Mucosa of descending colon (tissue), 3 donors: Measurements from ENCODE around the gene SNX32. TPM values are rescaled to one million over a fixed set of nuclear protein-coding genes. Genes with fewer than 3 reads are reported as not detected.

Experiments used
- ATAC-seq: fragments of 200-7000 bp; cut with Tn5 transposase; one replicate; pipeline ENCODE4 v1.9.1; 2020; ENCODE audit warnings: mild to moderate bottlenecking, moderate library complexity
- DNase-seq, 3 donors: peaks; one replicate each; pipeline ENCODE4 v3.0.0-alpha.2; 2020
- H3K36me3 ChIP-seq: fragments of 200-600 bp; one replicate; pipeline ENCODE4 v1.8.0; 2021; ENCODE audit warnings: low read depth, mild to moderate bottlenecking
- H3K4me1 ChIP-seq: fragments of 200-600 bp; one replicate; pipeline ENCODE4 v1.8.0; 2021; ENCODE audit warnings: low read depth, mild to moderate bottlenecking
- H3K4me3 ChIP-seq: fragments of 200-600 bp; one replicate; pipeline ENCODE4 v1.8.0; 2021; ENCODE audit warnings: mild to moderate bottlenecking
- H3K9me3 ChIP-seq: fragments of 200-600 bp; one replicate; pipeline ENCODE4 v1.8.0; 2021; ENCODE audit warnings: mild to moderate bottlenecking
- intact Hi-C, 2 donors: fragments of 100-400 bp; cut with DNase I in 1 of 2; cut with micrococcal nuclease in 1 of 2; formaldehyde crosslinking; loops; one replicate each; pipeline versions ENCODE4 v1.11.0 to v1.11.1; 2022; cut with DNase I, micrococcal nuclease
- long read RNA-seq, 2 donors: library from polyadenylated mRNA; unstranded; transcript quantifications; one replicate each; pipeline ENCODE4 v2.0.0, GENCODE V29; 2019 to 2021
- total RNA-seq, 3 donors: library from RNA; stranded (reverse); fragmentation: NEBNext Ultra II Directional in 2 of 3; extraction: Animal tissue kit (Norgen Biotek cat#: 25700) in 2 of 3; gene quantifications; one replicate each; pipeline versions ENCODE4 v1.2.1 to v1.2.4, GENCODE V29; 2021 to 2023
- TF ChIP-seq, protein P1 (sequence below): fragments of 200-600 bp; IDR thresholded peaks from one replicate; pipeline ENCODE4 v1.8.0; 2022; ENCODE audit warnings: antibody characterized with exemption, mild to moderate bottlenecking
- donor health status: DM: no; HTN: no; CAD: no; lungs with moderate emphysema.
- donor health status: DM: no; HTN: no; CAD: no.
- donor health status: DM: no; HTN: yes; CAD: no.

Gene SNX32
- total RNA-seq = 1 to 10 TPM; 1.1 to 9.4 (median 1.4) TPM
- long read RNA-seq, donor 1, partial matches to known transcripts = 0 of 2 reads
- long read RNA-seq, donor 1, other reads (novel, unspliced or antisense) = 2 of 2 reads
- long read RNA-seq, donor 2, partial matches to known transcripts = 0 of 2 reads
- long read RNA-seq, donor 2, other reads (novel, unspliced or antisense) = 0 of 2 reads

DNA sequence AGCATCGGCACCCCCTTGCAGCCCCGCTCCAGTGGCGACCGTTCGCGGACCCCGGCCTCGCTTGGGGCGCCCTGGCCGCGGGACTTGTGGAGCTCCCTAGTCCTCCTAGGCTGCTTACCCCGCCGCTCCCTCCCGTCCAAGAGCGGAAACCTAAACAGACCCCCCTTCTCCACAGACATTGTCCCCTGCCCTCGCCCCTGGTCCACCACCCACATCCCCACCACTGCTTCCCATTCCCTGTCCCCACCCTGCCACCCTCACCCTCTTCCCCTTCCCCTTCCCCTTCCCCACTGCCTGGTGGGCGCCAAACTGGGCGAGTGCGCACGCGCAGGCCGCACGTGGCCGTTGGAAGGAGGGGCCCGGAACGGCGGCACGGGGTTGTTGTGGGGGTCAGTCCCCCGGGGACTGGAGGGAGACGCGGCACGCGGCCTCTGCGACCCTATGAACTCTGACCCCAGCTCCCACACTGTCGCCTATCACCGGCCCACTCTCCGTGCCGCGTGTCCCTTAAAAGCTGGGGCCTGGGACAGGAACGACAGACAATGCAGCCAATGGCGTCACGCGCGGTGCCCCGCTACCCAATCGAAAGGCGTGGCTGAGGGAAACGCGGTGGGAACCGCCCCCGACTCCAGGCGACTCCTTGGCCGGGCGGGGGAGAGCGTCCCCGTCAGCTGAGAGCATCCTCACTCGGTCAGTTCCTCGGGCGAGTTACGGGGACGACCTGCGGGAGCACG is at the start of gene SNX32:
Gene SNX32, plus strand, starts transcription at position 667 of the 734 bp plus-strand sequence. CDS start 103 bp downstream, outside the sequence.
- intact Hi-C loops = no loop called here
- ATAC-seq = peak; percentile 100
- TF ChIP-seq, protein P1, sequence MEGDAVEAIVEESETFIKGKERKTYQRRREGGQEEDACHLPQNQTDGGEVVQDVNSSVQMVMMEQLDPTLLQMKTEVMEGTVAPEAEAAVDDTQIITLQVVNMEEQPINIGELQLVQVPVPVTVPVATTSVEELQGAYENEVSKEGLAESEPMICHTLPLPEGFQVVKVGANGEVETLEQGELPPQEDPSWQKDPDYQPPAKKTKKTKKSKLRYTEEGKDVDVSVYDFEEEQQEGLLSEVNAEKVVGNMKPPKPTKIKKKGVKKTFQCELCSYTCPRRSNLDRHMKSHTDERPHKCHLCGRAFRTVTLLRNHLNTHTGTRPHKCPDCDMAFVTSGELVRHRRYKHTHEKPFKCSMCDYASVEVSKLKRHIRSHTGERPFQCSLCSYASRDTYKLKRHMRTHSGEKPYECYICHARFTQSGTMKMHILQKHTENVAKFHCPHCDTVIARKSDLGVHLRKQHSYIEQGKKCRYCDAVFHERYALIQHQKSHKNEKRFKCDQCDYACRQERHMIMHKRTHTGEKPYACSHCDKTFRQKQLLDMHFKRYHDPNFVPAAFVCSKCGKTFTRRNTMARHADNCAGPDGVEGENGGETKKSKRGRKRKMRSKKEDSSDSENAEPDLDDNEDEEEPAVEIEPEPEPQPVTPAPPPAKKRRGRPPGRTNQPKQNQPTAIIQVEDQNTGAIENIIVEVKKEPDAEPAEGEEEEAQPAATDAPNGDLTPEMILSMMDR = no peak
- no peaks in the 10 kb centered on the region for H3K4me1 ChIP-seq
- H3K36me3 ChIP-seq = no peaks in the 10 kb centered on the region
- H3K9me3 ChIP-seq = no peaks in the 10 kb centered on the region
- peak within 1 kb of the TSS; percentile 12 for H3K4me3 ChIP-seq
- peak; percentile 96 to 98 (median 97) for DNase-seq

DNA sequence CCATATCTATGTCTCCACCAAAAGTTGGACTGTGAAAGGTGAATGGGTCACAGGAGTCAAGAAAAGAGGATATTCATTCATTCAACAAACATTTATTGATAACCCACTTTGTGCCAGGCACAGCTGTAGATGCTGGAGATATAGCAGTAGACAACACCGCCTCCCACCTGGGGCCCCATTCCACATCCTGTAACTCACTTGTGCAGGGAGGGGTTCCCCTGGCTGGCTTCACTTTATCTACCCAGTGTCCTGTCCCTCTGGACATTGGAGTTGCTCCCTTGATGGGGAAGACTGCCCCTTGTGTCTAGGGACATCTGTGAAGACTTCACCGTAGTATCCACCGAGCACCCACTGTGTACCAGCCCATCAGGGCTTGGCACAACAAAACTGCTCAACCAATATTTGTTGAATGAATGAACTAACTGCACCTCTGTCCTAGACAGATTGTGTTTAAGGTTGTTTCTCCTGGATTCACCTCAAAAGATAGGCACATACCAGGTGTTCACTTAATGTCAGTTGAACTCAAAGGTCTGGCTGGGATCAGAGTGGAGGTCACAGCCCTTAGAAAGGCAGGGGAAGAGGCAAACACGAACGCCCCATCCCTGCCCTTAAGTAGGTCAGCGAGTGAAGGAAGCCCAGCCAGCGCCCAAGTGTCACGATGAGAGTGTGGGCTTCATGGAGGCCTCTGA is 48.3 kb upstream of the SNX32 start:
- peaks cover 22% of the 10 kb centered on the region for H3K4me1 ChIP-seq
- no peaks in the 10 kb centered on the region for H3K9me3 ChIP-seq
- H3K36me3 ChIP-seq = no peaks in the 10 kb centered on the region
- TF ChIP-seq, protein P1 = no peak
- DNase-seq (peak in 2 of 3 donors; percentile 31 to 34), ATAC-seq (no peak)
- no peak overlapping the region for H3K4me3 ChIP-seq
- intact Hi-C loops = no loop called here

DNA sequence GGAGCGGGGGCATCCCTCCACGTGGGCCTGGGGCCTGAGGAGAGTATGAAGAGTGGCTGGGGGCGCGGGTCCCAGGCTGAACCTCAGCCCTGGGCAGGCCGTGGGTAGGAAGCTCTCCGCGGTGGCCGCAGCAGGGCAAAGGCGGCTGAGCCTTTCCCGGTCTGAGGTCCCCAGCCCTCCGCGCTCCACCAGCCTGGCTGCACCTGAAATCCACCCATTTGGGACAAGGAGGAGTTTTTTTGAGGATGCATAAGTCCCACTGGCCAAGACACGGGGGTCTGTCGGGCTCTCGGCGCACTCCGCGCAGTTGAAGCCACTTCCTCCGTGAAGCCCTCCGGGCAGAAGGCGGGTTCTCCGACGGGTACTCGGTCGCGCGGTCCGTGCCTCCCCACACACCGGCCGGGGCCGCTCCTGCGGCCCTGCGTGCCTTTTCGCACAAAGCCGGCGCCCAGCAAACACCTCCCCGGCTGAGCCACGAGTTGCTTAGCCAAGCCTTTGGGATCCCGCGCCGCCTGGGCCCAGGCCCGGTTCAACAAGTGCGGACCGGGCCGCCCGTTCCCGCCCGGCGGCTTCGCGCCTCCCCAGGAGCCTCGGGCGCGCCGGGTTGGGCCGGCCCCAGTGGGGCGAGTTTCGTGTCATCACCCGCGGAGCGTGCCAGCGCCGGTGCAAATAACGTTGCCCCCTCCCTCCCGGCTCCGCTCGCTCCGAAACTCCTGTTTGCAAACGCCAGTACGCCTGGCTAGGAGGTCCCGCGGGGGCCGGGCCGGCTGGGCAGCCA is 47.6 kb upstream of the SNX32 start:
- TF ChIP-seq, protein P1 = no peak
- Histone ChIP-seq H3K36me3 (no peaks in the 10 kb centered on the region), H3K4me1 (peaks cover 27% of the 10 kb centered on the region), H3K4me3 (no peak overlapping the region), H3K9me3 (no peaks in the 10 kb centered on the region)
- intact Hi-C loops = no loop called here
- DNase-seq (peak in 1 of 3 donors; percentile 48), ATAC-seq (peak; percentile 24)

DNA sequence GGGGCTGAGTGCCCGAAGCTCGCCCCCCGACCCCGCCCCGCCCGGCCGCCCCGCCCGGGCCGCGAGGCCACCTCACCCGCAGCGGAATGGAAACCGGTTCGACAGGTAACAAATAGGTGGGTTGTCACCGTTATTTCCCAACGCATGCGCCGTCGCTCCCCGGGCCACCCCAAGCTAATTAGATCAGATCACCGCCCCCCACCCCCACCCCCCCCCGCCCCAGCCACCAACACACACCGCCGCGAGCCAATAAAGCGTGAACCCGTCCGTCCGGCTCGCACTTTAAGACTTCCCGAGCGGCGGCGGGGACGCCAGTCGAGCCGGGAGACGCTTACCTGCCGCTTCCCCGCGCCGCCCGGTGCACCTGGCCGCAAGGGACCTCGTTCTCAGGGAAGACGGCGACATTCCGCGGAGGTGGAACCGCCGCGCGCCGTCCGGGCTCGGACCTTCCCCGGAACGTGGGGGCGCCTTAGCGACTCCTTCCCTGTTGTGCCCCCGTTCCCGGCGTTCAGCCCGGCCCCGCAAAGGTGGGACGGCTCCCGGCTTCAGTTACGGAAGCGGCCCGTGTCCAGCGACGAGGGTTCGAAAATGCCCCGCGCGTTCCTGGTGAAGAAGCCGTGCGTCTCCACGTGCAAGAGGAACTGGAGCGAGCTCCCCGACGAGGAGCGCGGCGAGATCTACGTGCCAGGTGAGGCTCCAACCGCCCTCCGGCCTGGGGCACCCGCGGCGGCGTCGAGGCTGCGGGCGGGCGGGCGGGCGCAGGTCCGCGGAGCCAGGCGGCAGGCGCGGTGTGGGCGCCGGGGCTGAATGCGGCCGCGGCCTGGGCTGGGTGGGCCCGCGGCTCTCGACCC is 46.8 kb upstream of the SNX32 start, which contains the start of gene OVOL1:
Gene OVOL1, plus strand, starts transcription at position 278 of the 851 bp plus-strand sequence. Its CDS starts 311 bp downstream, at position 589.
- TF ChIP-seq, protein P1 = no peak
- H3K4me1 ChIP-seq = peaks cover 30% of the 10 kb centered on the region
- ATAC-seq (peak; percentile 55), DNase-seq (peak; percentile 90 to 91 (median 90))
- intact Hi-C loops = no loop called here
- no peaks in the 10 kb centered on the region for H3K9me3 ChIP-seq
- peak within 1 kb of the TSS; percentile 64 for H3K4me3 ChIP-seq
- no peaks in the 10 kb centered on the region for H3K36me3 ChIP-seq
